Measurements from ENCODE around the gene SAFB. TPM values are rescaled to one million over a fixed set of nuclear protein-coding genes. Genes with fewer than 3 reads are reported as not detected.

SAFB gene
- polyA plus RNA-seq, 3 donors = 12.2 to 76.6 (median 23.1) TPM

GRCh38 chr19:5680437-5681368, 57.8 kb downstream of the SAFB start, which contains the start of the genes HSD11B1L and MICOS13:
Gene HSD11B1L, plus strand, starts transcription at chr19:5681027. Its CDS starts 3,806 bp downstream, at chr19:5684833.
Gene MICOS13, minus strand, starts transcription at chr19:5680516. Its CDS starts 30 bp downstream, at chr19:5680486.
- no peaks in the 10 kb centered on the region for H4K20me1 ChIP-seq (ENCODE audit: insufficient read depth, low read length)
- intact Hi-C loops (cut with micrococcal nuclease) = loop anchor here (2.0 to 10.0 kb wide), 4 partner anchors 58 to 694 kb away; partner anchors contain the start of genes ALKBH7 (in 1 of the 2), DUS3L (in 1 of the 2), NDUFA11 (in 1 of the 2) and PSPN (in 1 of the 2)
- 0% methylated on average over 89 of the region's 94 CpGs for WGBS (ENCODE audit: insufficient coverage)

More at GRCh38 chr19:5680437-5681368, 57.8 kb downstream of the SAFB start, which contains the start of the genes HSD11B1L and MICOS13:
- H3K9me3 ChIP-seq (replicated peaks in 1 of 2; ENCODE audit: control insufficient read depth in 1 of 2, insufficient read depth in 1 of 2, low read length in 2 of 2) = no peaks in the 10 kb centered on the region
- H3K4me1 ChIP-seq (ENCODE audit: control insufficient read depth in 1 of 2, insufficient read depth in 2 of 2, low read length in 2 of 2) = peaks cover 14 to 20% of the 10 kb centered on the region in 2 donors
- Mint-ChIP-seq H3K9me3 (peaks cover 0 to 2% (median 0%) of the 10 kb centered on the region in 7 donors), H3K4me1 (peaks cover 21% of the 10 kb centered on the region), H3K4me3 (peak within 1 kb of the TSS; percentile 97 to 99), H3K27ac (peak within 1 kb of the TSS; percentile 94 to 99 (median 98)), H3K27me3 (ENCODE audit: low read depth in 3 of 3) (peaks cover 0 to 5% (median 5%) of the 10 kb centered on the region in 3 donors), H3K36me3 (no peaks in the 10 kb centered on the region)
- H3K36me3 ChIP-seq (replicated peaks in 1 of 2; ENCODE audit: control insufficient read depth in 1 of 2, insufficient read depth in 2 of 2, low read length in 2 of 2) = no peaks in the 10 kb centered on the region
- no peak for TF ChIP-seq CTCF (IDR thresholded peaks at IDR 0.05)
- H2AFZ ChIP-seq (ENCODE audit: insufficient read depth, low read depth, low read length, poor library complexity, severe bottlenecking) = peak within 1 kb of the TSS; percentile 96
- DNase-seq = peak; percentile 97 to 99 (median 99)
- peak within 1 kb of the TSS; percentile 91 for H3K9ac ChIP-seq (ENCODE audit: insufficient read depth, low read length, poor library complexity, severe bottlenecking)
- peak within 1 kb of the TSS; percentile 86 to 99 (median 95) for H3K4me3 ChIP-seq (replicated peaks in 1 of 3; ENCODE audit: low read depth in 2 of 3, low read length in 3 of 3)
- peak within 1 kb of the TSS; percentile 78 to 93 for H3K27ac ChIP-seq (ENCODE audit: low read depth in 1 of 2, low read length in 2 of 2)
- peak within 1 kb of the TSS; percentile 92 for H3K4me2 ChIP-seq (replicated peaks; ENCODE audit: extremely low read depth, low read length, poor library complexity, severe bottlenecking)
- peaks cover 8% of the 10 kb centered on the region for H3K79me2 ChIP-seq (ENCODE audit: insufficient read depth, low read length)
- no peaks in the 10 kb centered on the region for H3K27me3 ChIP-seq (ENCODE audit: control insufficient read depth in 2 of 2, insufficient read depth in 2 of 2, low read length in 2 of 2)

Measured in CD14-positive monocyte (primary cell).